H9 (cell line): ENCODE measurements around the gene ZNF677. TPM values are rescaled to one million over a fixed set of nuclear protein-coding genes. Genes with fewer than 3 reads are reported as not detected.

Experiments used
- DNase-seq: peaks from one replicate; pipeline ENCODE4 v3.0.0-alpha.2; 2017
- H2AFZ ChIP-seq: one replicate; pipeline ENCODE4 v1.6.1; 2013; ENCODE audit warnings: mild to moderate bottlenecking, low read length, control low read depth, moderate library complexity
- H2AK5ac ChIP-seq: 2 replicates; pipeline ENCODE4 v1.6.1; 2013; ENCODE audit warnings: low read length, control low read depth, mixed read lengths; ENCODE audit not compliant: insufficient read length
- H2BK120ac ChIP-seq: one replicate; pipeline ENCODE4 v1.6.1; 2013; ENCODE audit warnings: low read depth, mild to moderate bottlenecking, low read length, control low read depth, inconsistent platforms; ENCODE audit not compliant: poor library complexity, severe bottlenecking
- H2BK12ac ChIP-seq: 2 replicates; pipeline ENCODE4 v1.6.1; 2013; ENCODE audit warnings: low read length, control low read depth, mixed read lengths, low read depth; ENCODE audit not compliant: insufficient read length
- H2BK15ac ChIP-seq: 2 replicates; pipeline ENCODE4 v1.6.1; 2013; ENCODE audit warnings: low read depth, low read length, control low read depth
- H2BK20ac ChIP-seq: one replicate; pipeline ENCODE4 v1.6.1; 2013; ENCODE audit warnings: low read depth, mild to moderate bottlenecking, low read length, control low read depth, inconsistent platforms; ENCODE audit not compliant: poor library complexity, severe bottlenecking
- H2BK5ac ChIP-seq: 2 replicates; pipeline ENCODE4 v1.6.1; 2013; ENCODE audit warnings: low read length, control low read depth, mixed read lengths; ENCODE audit not compliant: insufficient read length
- H3K14ac ChIP-seq: 2 replicates; pipeline ENCODE4 v1.6.1; 2013; ENCODE audit warnings: low read length, control low read depth; ENCODE audit not compliant: insufficient read depth
- H3K18ac ChIP-seq: 2 replicates; pipeline ENCODE4 v1.6.1; 2013; ENCODE audit warnings: low read depth, mild to moderate bottlenecking, mixed read lengths, low read length, control low read depth; ENCODE audit not compliant: insufficient read length
- H3K23ac ChIP-seq: 2 replicates; pipeline ENCODE4 v1.6.1; 2013; ENCODE audit warnings: low read length, control low read depth, mixed read lengths, low read depth; ENCODE audit not compliant: insufficient read length
- H3K23me2 ChIP-seq: 2 replicates; pipeline ENCODE4 v1.6.1; 2013; ENCODE audit warnings: low read depth, mild to moderate bottlenecking, mixed read lengths, low read length, control low read depth; ENCODE audit not compliant: insufficient read length, poor library complexity, severe bottlenecking
- H3K27ac ChIP-seq: 2 replicates; pipeline ENCODE4 v1.5.1; 2013; ENCODE audit warnings: low read length, control low read depth, mixed read lengths, low read depth; ENCODE audit not compliant: insufficient read length
- H3K27me3 ChIP-seq: 2 replicates; pipeline ENCODE4 v1.6.1; 2013; ENCODE audit warnings: low read length, control low read depth, inconsistent platforms; ENCODE audit not compliant: insufficient read depth
- H3K4ac ChIP-seq: 2 replicates; pipeline ENCODE4 v1.6.1; 2013; ENCODE audit warnings: low read depth, mild to moderate bottlenecking, control low read depth, inconsistent platforms, low read length, moderate library complexity
- H3K4me1 ChIP-seq: 2 replicates; pipeline ENCODE4 v1.6.1; 2013; ENCODE audit warnings: low read length, control low read depth, inconsistent platforms; ENCODE audit not compliant: insufficient read depth
- H3K4me2 ChIP-seq: 2 replicates; pipeline ENCODE4 v1.6.1; 2013; ENCODE audit warnings: low read length, control low read depth, mixed read lengths; ENCODE audit not compliant: insufficient read length, insufficient read depth
- H3K56ac ChIP-seq: 2 replicates; pipeline ENCODE4 v1.6.1; 2013; ENCODE audit warnings: low read depth, mild to moderate bottlenecking, mixed read lengths, low read length, control low read depth; ENCODE audit not compliant: insufficient read length
- H3K79me1 ChIP-seq: 2 replicates; pipeline ENCODE4 v1.6.1; 2013; ENCODE audit warnings: low read depth, mild to moderate bottlenecking, moderate library complexity, low read length, control low read depth, inconsistent platforms; ENCODE audit not compliant: insufficient read depth, poor library complexity, severe bottlenecking
- H3K79me2 ChIP-seq: 2 replicates; pipeline ENCODE4 v1.6.1; 2013; ENCODE audit warnings: low read length, control low read depth, inconsistent platforms; ENCODE audit not compliant: insufficient read depth
- H3K9ac ChIP-seq: 2 replicates; pipeline ENCODE4 v1.6.1; 2013; ENCODE audit warnings: low read length, control low read depth, mixed read lengths; ENCODE audit not compliant: insufficient read length; ENCODE audit errors: extremely low read depth
- H3K9me3 ChIP-seq: one replicate; pipeline ENCODE4 v1.6.1; 2013; ENCODE audit warnings: low read depth, low read length, inconsistent platforms; ENCODE audit not compliant: control insufficient read depth
- H3T11ph ChIP-seq: one replicate; pipeline ENCODE4 v1.6.1; 2013; ENCODE audit warnings: mild to moderate bottlenecking, low read length, control low read depth, inconsistent platforms
- H4K20me1 ChIP-seq: one replicate; pipeline ENCODE4 v1.6.1; 2013; ENCODE audit not compliant: control insufficient read depth, insufficient read length, insufficient read depth
- H4K5ac ChIP-seq: 2 replicates; pipeline ENCODE4 v1.6.1; 2013; ENCODE audit warnings: low read depth, mild to moderate bottlenecking, mixed read lengths, low read length, control low read depth; ENCODE audit not compliant: insufficient read length
- H4K8ac ChIP-seq: replicated peaks from 2 replicates; pipeline ENCODE4 v1.6.1; 2013; ENCODE audit warnings: low read length, control low read depth, mixed read lengths, low read depth; ENCODE audit not compliant: insufficient read length
- H4K91ac ChIP-seq: 2 replicates; pipeline ENCODE4 v1.6.1; 2013; ENCODE audit warnings: low read depth, mild to moderate bottlenecking, moderate library complexity, mixed read lengths, low read length, control low read depth; ENCODE audit not compliant: insufficient read length
- H3K27ac Mint-ChIP-seq, 3 experiments: 2 replicates in 2 of 3; 3 replicates in 1 of 3; pipeline ENCODE4 v1.8.0; 2020 to 2021; ENCODE audit warnings: mixed read lengths in 3 of 3, mild to moderate bottlenecking in 1 of 3, moderate library complexity in 1 of 3
- H3K27me3 Mint-ChIP-seq: 2 replicates; pipeline ENCODE4 v1.8.0; 2021; ENCODE audit warnings: low read depth, mild to moderate bottlenecking, moderate library complexity, mixed read lengths
- H3K36me3 Mint-ChIP-seq, 3 experiments: 2 replicates in 2 of 3; 3 replicates in 1 of 3; pipeline ENCODE4 v1.8.0; 2020 to 2021; ENCODE audit warnings: low read depth in 3 of 3, mixed read lengths in 3 of 3; ENCODE audit not compliant: insufficient read depth in 1 of 3
- H3K4me1 Mint-ChIP-seq, 2 experiments: 2 replicates each; pipeline ENCODE4 v1.8.0; 2020; ENCODE audit warnings: mixed read lengths in 2 of 2
- H3K4me3 Mint-ChIP-seq, 2 experiments: 2 replicates in 1 of 2; 3 replicates in 1 of 2; pipeline ENCODE4 v1.8.0; 2020 to 2021; ENCODE audit warnings: mild to moderate bottlenecking in 2 of 2, mixed read lengths in 2 of 2, moderate library complexity in 1 of 2
- H3K9me3 Mint-ChIP-seq, 2 experiments: 2 replicates in 1 of 2; 3 replicates in 1 of 2; pipeline ENCODE4 v1.8.0; 2020; ENCODE audit warnings: mild to moderate bottlenecking in 2 of 2, mixed read lengths in 2 of 2, moderate library complexity in 1 of 2
- CTCF ChIP-seq: fragments of 200-600 bp; sonication (generic); conservative IDR thresholded peaks from 3 replicates; pipeline ENCODE4 v1.8.0; 2021; ENCODE audit warnings: antibody characterized with exemption, mild to moderate bottlenecking
- WGBS: extraction: QIAGEN DNeasy Blood & Tissue Kit; methylation state at CpG from one replicate; pipeline ENCODE4 v1.1.7; 2013; ENCODE audit warnings: missing lambda C conversion rate, low lambda C conversion rate, mixed read lengths; ENCODE audit not compliant: insufficient read length; ENCODE audit errors: extremely low coverage; 5-methylcytosine and 5-hydroxymethylcytosine counted together
- total RNA-seq: library from RNA; stranded (reverse); gene quantifications from 2 replicates; pipeline ENCODE4 v1.2.1, GENCODE V29; 2021

Gene ZNF677
- total RNA-seq, 1 experiment from 2014 or later = 39.3 TPM

- DNase-seq = no peak
- peaks cover 26 to 28% of the 10 kb centered on the region in 2 experiments for H3K4me1 Mint-ChIP-seq
- H4K91ac ChIP-seq = no peak overlapping the region
- TF ChIP-seq CTCF = no peak
- peaks cover 4 to 9% of the 10 kb centered on the region in 2 experiments; a peak in 2 of 5 replicates for H3K9me3 Mint-ChIP-seq
- no peak overlapping the region for H3K56ac ChIP-seq
- H2BK12ac ChIP-seq = no peak overlapping the region
- H4K8ac ChIP-seq = no peak overlapping the region
- no peak overlapping the region for H3K27ac ChIP-seq
- no peak overlapping the region for H3T11ph ChIP-seq
- H3K4me2 ChIP-seq = peak overlapping the region; percentile 67
- peak overlapping the region; percentile 95 to 97 for H3K4me3 Mint-ChIP-seq
- H3K4ac ChIP-seq = no peak overlapping the region
- no peaks in the 10 kb centered on the region for H4K20me1 ChIP-seq
- peaks cover 5% of the 10 kb centered on the region for H3K79me1 ChIP-seq
- H2AFZ ChIP-seq = no peak overlapping the region
- H3K9me3 ChIP-seq = no peaks in the 10 kb centered on the region
- no peak overlapping the region for H4K5ac ChIP-seq
- H3K36me3 Mint-ChIP-seq = peaks cover 15 to 23% (median 17%) of the 10 kb centered on the region in 3 experiments
- peaks cover 24% of the 10 kb centered on the region for H3K27me3 Mint-ChIP-seq
- no peak overlapping the region for H3K14ac ChIP-seq
- H2BK120ac ChIP-seq = no peak overlapping the region
- H3K27me3 ChIP-seq = no peaks in the 10 kb centered on the region
- no peak overlapping the region for H2BK5ac ChIP-seq
- H3K79me2 ChIP-seq = no peaks in the 10 kb centered on the region
- peaks cover 14% of the 10 kb centered on the region for H3K23me2 ChIP-seq
- no peak overlapping the region for H3K27ac Mint-ChIP-seq
- no peak overlapping the region for H3K18ac ChIP-seq
- no CpG with 5 or more reads among the region's 12 CpGs for WGBS
- H2BK20ac ChIP-seq = no peak overlapping the region
- H3K4me1 ChIP-seq = no peaks in the 10 kb centered on the region
- H3K23ac ChIP-seq = no peak overlapping the region
- H3K9ac ChIP-seq = no peak overlapping the region
- H2AK5ac ChIP-seq = no peak overlapping the region
- H2BK15ac ChIP-seq = no peak overlapping the region
These were observed 61.0 kb downstream of the ZNF677 start for GRCh38 chr19:53193535-53194222.
